Mammary epithelial cell (primary cell): ENCODE results near the gene CDK17.

Experiments
- CTCF ChIP-seq, 2 donors: IDR thresholded peaks in 1 of 2; conservative IDR thresholded peaks in 1 of 2; 2 replicates each; pipeline ENCODE4 v1.5.1; 2011 to 2012; ENCODE audit warnings: inconsistent platforms in 2 of 2, low read length in 2 of 2, mild to moderate bottlenecking in 2 of 2, control low read depth in 1 of 2, low read depth in 1 of 2; ENCODE audit not compliant: insufficient read depth in 1 of 2; ENCODE audit errors: extremely low read depth in 1 of 2
- EZH2 ChIP-seq: IDR thresholded peaks from 2 replicates; pipeline ENCODE4 v1.6.1; 2012; ENCODE audit warnings: low read length, inconsistent platforms, borderline replicate concordance

- TF ChIP-seq CTCF (conservative IDR thresholded peaks at IDR 0.05 in 1 of 2, IDR thresholded peaks at IDR 0.05 in 1 of 2; ENCODE audit: extremely low read depth in 1 of 2, insufficient read depth in 1 of 2, low read depth in 1 of 2, low read length in 2 of 2) (no peak), EZH2 (no peak)
Observed at GRCh38 chr12:96425321-96425720, 25.1 kb upstream of the CDK17 start.
